ENCODE results near the gene ANGPTL2. TPM values are rescaled to one million over a fixed set of nuclear protein-coding genes. Genes with fewer than 3 reads are reported as not detected.

Gene ANGPTL2
- total and polyA plus RNA-seq, 4 donors: 0.93 to 3.2 (median 1.9) TPM

GRCh38 chr9:127038531-127038930 is 83.9 kb downstream of the ANGPTL2 start:
- WGBS: 93% methylated on average over 5 of the region's 5 CpGs

More at GRCh38 chr9:127038531-127038930, 83.9 kb downstream of the ANGPTL2 start:
- no peak overlapping the region for H3K4me3 ChIP-seq (ENCODE audit: low read depth in 1 of 3, low read length in 3 of 3)
- H3K9ac ChIP-seq (ENCODE audit: low read depth in 1 of 2, low read length in 2 of 2): no peak overlapping the region
- no peak for TF ChIP-seq YY1 (IDR thresholded peaks at IDR 0.05)
- no peak for TF ChIP-seq FOXA1 (IDR thresholded peaks at IDR 0.05)
- TF ChIP-seq SP1 (IDR thresholded peaks at IDR 0.05): no peak
- no peak for TF ChIP-seq RXRA (IDR thresholded peaks at IDR 0.05)
- no peak for TF ChIP-seq MAX (IDR thresholded peaks at IDR 0.05)
- no peak for TF ChIP-seq RAD21 (IDR thresholded peaks at IDR 0.05)
- TF ChIP-seq FOXA2 (IDR thresholded peaks at IDR 0.05): no peak
- no peak for TF ChIP-seq HNF4G (IDR thresholded peaks at IDR 0.05)
- no peak for TF ChIP-seq HNF4A (conservative IDR thresholded peaks at IDR 0.05)
- TF ChIP-seq, protein P1, sequence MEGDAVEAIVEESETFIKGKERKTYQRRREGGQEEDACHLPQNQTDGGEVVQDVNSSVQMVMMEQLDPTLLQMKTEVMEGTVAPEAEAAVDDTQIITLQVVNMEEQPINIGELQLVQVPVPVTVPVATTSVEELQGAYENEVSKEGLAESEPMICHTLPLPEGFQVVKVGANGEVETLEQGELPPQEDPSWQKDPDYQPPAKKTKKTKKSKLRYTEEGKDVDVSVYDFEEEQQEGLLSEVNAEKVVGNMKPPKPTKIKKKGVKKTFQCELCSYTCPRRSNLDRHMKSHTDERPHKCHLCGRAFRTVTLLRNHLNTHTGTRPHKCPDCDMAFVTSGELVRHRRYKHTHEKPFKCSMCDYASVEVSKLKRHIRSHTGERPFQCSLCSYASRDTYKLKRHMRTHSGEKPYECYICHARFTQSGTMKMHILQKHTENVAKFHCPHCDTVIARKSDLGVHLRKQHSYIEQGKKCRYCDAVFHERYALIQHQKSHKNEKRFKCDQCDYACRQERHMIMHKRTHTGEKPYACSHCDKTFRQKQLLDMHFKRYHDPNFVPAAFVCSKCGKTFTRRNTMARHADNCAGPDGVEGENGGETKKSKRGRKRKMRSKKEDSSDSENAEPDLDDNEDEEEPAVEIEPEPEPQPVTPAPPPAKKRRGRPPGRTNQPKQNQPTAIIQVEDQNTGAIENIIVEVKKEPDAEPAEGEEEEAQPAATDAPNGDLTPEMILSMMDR (IDR thresholded peaks at IDR 0.05; ENCODE audit: low read depth, low read length, missing input control): no peak
- H3K9me3 ChIP-seq (ENCODE audit: control insufficient read depth in 4 of 4, low read length in 3 of 4): no peaks in the 10 kb centered on the region
- H3K36me3 ChIP-seq (ENCODE audit: control insufficient read depth in 4 of 4, insufficient read depth in 3 of 4, low read depth in 1 of 4, low read length in 3 of 4): no peaks in the 10 kb centered on the region
- no peak overlapping the region for H3K27ac ChIP-seq (ENCODE audit: low read depth in 1 of 2, low read length in 2 of 2)
- no peaks in the 10 kb centered on the region for H3K27me3 ChIP-seq (ENCODE audit: control insufficient read depth in 4 of 4, insufficient read depth in 4 of 4, low read length in 3 of 4)
- no peaks in the 10 kb centered on the region for H3K4me1 ChIP-seq (ENCODE audit: control insufficient read depth in 4 of 4, insufficient read depth in 4 of 4, low read length in 3 of 4)
- DNase-seq (ENCODE audit: low spot score): no peak

Other genes with a start within 250 kb of the ANGPTL2 start
- gene RALGPS1, start 207.9 kb downstream of the ANGPTL2 start, total RNA-seq: 1 to 10 TPM; 2.1 to 2.7 TPM
- gene RALGPS1, start 207.9 kb downstream of the ANGPTL2 start, polyA plus RNA-seq: 1 to 10 TPM; 1.4 to 1.8 TPM
- 1 to 10 TPM in 1 of 2 donors, under 1 TPM in 1; 0.89 to 6.7 TPM for gene GARNL3, start 142.1 kb upstream of the ANGPTL2 start, total RNA-seq
- gene GARNL3, start 142.1 kb upstream of the ANGPTL2 start, polyA plus RNA-seq: 1 to 10 TPM; 1.1 to 5.9 TPM